Stimulated activated CD4-positive, alpha-beta T cell treated with anti-CD3 and anti-CD28 coated beads, Interleukin-15, amount 100 ng/mL, for 1 hour (primary cell): Measurements from ENCODE around the gene DNAI4.

ENCODE experiments used
- DNase-seq, 2 donors: peaks; one replicate each; pipeline ENCODE4 v3.0.0-alpha.2; 2020; ENCODE audit warnings: low read depth in 1 of 2, low spot score in 1 of 2

Gene DNAI4

DNA sequence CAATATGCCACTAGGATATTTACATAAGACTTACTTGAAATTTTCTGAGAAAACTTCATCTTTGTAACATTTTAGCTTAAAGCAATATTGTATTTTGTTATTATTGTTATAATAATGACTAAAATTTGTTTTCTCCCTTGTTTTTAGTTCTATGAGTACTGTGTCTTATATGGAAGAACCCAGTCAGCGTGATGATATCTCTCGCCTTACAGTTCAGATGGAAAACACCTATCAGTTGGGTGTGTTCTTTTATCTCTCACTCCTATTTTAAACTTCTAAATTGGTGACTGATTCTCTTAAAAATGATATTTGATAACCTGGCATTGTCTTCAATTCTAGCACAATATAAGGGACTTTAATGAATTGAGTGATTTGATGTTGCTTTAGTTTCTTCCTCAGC lies 154.4 kb downstream of the DNAI4 start:
- no peak for DNase-seq

DNA sequence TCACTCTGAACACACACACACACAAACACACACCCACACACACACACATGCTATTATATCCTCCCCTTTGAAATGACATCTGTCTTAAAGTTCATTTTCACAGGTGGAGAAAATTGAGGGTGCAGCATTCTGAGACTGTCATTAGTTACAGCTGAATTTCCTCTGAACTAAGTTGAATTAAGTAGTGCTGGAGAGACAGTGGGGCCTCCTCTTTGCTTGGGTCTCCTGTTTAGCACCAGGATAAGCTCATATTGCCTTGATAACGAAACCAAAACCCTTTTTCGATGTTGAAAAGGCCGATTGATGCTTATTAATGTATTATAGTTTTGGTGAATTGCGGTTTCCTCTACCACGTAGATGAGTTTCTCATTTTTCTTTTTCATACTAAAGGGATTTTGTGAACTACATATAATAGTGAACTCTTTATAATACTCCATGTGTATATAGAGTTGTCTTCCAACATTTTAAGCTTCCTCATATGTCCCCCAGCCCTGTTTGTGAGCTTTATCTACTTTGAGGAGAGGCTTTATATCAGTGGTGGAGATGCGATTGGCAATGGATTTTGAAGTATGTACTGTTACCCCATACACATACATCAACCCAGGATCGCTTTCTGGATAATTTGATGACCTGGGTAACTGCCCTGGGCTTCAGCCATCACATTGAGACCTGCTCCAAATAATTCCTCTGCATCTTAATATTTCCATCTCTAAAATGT lies 155.0 kb downstream of the DNAI4 start:
- no peak for DNase-seq

DNA sequence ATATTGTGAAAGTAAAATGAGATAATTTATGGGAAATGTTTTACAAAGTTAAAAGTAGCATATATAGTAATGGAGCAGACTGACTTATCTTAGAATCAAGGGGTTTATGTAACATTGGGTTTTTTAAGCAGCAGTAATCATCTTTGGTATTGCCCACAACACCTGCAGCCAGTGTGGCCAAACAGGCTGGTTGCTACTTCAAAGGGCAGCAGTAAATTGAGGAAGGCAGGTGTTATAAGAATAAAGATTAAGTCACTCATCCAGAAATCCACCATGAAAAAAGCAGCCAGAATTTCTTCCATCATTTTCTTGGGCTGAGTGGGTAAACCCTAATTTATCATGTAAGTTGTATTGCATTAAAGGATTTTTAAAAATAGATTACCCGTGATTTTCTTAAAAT lies 155.7 kb downstream of the DNAI4 start:
- no peak for DNase-seq

DNA sequence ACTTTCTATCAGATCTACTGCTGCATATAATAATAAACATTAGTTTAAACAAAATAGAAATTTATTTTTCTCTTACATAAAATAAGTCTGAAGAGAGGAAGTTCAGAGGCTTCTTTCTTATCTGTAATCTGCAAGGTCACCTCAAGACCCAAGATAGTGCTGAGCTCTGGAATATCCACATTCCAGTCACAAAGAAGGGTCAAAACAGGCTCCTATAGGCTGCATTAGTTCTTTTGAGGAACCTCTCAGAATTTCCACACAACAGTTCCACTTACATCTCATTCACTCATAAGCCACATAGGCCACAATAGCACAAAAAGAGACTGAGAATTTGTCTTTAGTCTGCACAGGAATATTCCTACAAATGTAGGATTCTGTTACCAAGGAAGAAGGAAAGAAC lies 157.0 kb downstream of the DNAI4 start:
- DNase-seq, result no peak

DNA sequence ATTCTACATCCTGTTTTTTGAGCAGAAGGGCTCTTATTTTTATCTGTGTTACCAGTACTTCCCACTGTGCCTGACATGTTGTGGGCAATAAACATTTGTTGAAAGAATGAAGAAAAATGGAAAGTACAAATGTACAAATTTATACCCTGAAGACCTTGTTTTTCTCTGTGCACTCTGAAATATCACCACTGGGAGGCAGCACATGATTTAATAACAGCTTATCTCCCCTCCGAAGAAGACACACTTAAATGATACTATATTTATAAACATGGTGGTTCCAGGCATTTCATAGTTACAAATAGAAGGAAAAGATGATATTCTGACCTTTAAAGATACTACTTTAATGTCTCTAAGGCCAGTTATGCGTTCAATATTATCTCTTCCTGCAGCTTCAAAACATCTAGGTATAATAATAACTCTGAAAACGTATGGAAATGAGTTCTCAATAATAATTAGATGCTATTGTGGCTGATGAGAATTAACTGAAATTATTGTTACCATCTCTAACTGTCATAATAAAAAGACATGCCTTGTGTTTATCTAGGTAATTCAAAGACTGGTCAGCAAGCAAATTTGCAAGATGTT lies 159.6 kb downstream of the DNAI4 start:
- no peak for DNase-seq
